Calu3 (cell line): ENCODE data around the gene THUMPD1. TPM values are rescaled to one million over a fixed set of nuclear protein-coding genes. Genes with fewer than 3 reads are reported as not detected.

ENCODE experiments used
- BruUV-seq: library from RNA; stranded (reverse); fragments of 400-500 nt; replicated peaks from 2 replicates; lab custom pipeline; 2021; lab: Mats Ljungman, UMichigan
- CTCF ChIA-PET: fragments of 300-600 bp; sonication (Branson Sonifier 250); formaldehyde crosslinking; loops from one replicate; lab custom pipeline; 2022; ENCODE audit warnings: antibody characterized with exemption; lab: Charles Lee
- DNase-seq: peaks from one replicate; pipeline ENCODE4 v3.0.0; 2022
- H3K27ac Mint-ChIP-seq: one replicate; pipeline ENCODE4 v1.8.0; 2022; ENCODE audit warnings: mixed read lengths; ENCODE audit not compliant: unreplicated experiment
- H3K27me3 Mint-ChIP-seq: one replicate; pipeline ENCODE4 v1.8.0; 2022; ENCODE audit warnings: mixed read lengths; ENCODE audit not compliant: unreplicated experiment
- H3K36me3 Mint-ChIP-seq: one replicate; pipeline ENCODE4 v1.8.0; 2022; ENCODE audit warnings: mild to moderate bottlenecking, moderate library complexity, mixed read lengths; ENCODE audit not compliant: insufficient read depth, unreplicated experiment
- H3K4me1 Mint-ChIP-seq: one replicate; pipeline ENCODE4 v1.8.0; 2022; ENCODE audit warnings: mild to moderate bottlenecking, low read depth, mixed read lengths; ENCODE audit not compliant: unreplicated experiment
- H3K4me3 Mint-ChIP-seq: one replicate; pipeline ENCODE4 v1.8.0; 2022; ENCODE audit warnings: mild to moderate bottlenecking, low read depth, moderate library complexity, mixed read lengths; ENCODE audit not compliant: unreplicated experiment
- H3K9me3 Mint-ChIP-seq: one replicate; pipeline ENCODE4 v1.8.0; 2022; ENCODE audit warnings: low read depth, mixed read lengths; ENCODE audit not compliant: unreplicated experiment
- intact Hi-C: fragments of 100-400 bp; cut with micrococcal nuclease; formaldehyde crosslinking; loops from one replicate; pipeline ENCODE4 v1.10.0; 2022; ENCODE audit not compliant: unreplicated experiment
- total RNA-seq: library from RNA; stranded (reverse); gene quantifications from 2 replicates; pipeline ENCODE4 v1.2.3, GENCODE V29; 2022
- TF ChIP-seq, protein P1 (sequence below): fragments of 200-600 bp; IDR thresholded peaks from one replicate; pipeline ENCODE4 v1.8.0; 2022; ENCODE audit warnings: antibody characterized with exemption; ENCODE audit not compliant: unreplicated experiment

The THUMPD1 gene
- total RNA-seq, 1 experiment from 2014 or later = 46.1 TPM

DNA sequence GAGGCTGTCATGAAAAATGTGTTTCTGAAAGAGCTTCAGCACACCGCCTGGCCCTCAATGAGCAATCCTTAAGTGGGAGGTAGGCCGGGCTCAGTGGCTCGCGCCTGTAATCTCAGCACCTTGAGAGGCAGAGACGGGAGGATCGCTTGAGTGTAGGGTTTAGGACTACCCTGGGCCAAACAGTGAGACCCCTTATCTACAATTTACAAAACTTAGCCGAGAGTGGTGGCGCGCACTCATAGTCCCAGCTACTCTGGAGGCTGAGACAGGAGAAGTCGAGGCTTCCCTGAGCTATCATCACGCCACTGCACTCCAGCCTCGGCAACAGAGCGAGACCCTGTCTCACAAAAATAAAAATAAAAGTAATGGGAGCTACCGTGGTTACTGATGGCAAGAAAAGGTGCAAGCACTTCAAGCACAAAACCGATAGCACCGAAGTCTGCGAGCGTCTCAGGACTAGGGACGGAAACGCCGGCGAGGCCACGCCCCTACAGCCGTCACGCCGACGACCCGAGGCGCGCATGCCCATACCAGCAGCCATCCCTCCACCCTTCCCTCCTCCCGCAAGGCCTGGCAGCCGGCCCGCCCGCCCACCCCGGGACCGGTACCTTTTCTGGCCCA, 607 bp downstream of the THUMPD1 start:
- H3K9me3 Mint-ChIP-seq = no peaks in the 10 kb centered on the region
- H3K36me3 Mint-ChIP-seq = peaks cover 47% of the 10 kb centered on the region
- H3K27me3 Mint-ChIP-seq = no peaks in the 10 kb centered on the region
- DNase-seq = peak; percentile 92
- H3K4me3 Mint-ChIP-seq = peak overlapping the region; percentile 81
- BruUV-seq = no TSS peak
- intact Hi-C loops = no loop called here
- H3K27ac Mint-ChIP-seq = peak overlapping the region; percentile 66
- H3K4me1 Mint-ChIP-seq = no peaks in the 10 kb centered on the region
- TF ChIP-seq, protein P1, sequence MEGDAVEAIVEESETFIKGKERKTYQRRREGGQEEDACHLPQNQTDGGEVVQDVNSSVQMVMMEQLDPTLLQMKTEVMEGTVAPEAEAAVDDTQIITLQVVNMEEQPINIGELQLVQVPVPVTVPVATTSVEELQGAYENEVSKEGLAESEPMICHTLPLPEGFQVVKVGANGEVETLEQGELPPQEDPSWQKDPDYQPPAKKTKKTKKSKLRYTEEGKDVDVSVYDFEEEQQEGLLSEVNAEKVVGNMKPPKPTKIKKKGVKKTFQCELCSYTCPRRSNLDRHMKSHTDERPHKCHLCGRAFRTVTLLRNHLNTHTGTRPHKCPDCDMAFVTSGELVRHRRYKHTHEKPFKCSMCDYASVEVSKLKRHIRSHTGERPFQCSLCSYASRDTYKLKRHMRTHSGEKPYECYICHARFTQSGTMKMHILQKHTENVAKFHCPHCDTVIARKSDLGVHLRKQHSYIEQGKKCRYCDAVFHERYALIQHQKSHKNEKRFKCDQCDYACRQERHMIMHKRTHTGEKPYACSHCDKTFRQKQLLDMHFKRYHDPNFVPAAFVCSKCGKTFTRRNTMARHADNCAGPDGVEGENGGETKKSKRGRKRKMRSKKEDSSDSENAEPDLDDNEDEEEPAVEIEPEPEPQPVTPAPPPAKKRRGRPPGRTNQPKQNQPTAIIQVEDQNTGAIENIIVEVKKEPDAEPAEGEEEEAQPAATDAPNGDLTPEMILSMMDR = no peak
- CTCF ChIA-PET = interaction anchor here (0.6 to 2.2 kb wide), 5 partner anchors 23 to 120 kb away, joined by 3 to 15 read pairs (median 3); partner anchors contain the start of gene ACSM3

DNA sequence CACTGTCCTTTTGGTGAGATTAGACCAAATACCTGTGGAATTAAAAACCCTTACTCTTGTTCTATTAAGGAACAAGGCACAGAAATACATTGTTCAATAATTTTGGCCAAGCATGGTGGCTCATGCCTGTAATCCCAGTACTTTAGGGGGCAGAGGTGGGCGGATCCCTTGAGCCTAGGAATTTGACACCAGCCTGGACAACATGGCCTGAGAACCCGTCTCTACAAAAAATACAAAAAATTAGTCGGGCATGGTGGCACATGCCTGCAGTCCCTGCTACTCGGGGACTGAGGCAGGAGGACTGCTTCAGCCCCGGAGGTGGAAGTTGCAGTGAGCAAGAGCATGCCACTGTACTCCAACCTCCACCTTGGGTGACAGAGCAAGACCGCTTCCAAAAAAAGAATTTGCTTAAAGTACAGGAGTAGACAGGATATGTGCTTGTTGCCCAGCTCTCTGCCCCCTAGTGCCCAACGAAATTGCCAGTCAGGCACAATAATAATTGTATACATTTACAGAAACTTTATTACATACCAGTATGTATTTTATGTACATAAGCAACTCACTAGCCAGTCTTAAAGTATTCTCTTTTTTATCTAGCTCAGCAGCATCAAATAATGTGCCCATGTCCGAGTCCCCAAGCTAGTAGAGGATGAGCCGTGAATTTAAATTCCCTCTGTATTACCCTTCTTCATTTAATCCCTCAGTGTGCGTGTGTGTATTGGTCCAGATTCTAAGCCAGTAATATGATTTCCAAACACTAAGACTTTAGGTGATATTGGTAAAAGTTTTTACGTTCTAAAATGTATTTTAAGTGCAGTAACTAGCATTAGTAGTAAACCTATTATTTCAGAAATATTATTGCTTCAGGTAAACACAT, 1.4 kb downstream of the THUMPD1 start:
- intact Hi-C loops = no loop called here
- BruUV-seq = TSS peak; percentile 40
- no peaks in the 10 kb centered on the region for H3K4me1 Mint-ChIP-seq
- H3K27me3 Mint-ChIP-seq = no peaks in the 10 kb centered on the region
- peak overlapping the region; percentile 81 for H3K4me3 Mint-ChIP-seq
- DNase-seq = peak; percentile 43
- TF ChIP-seq, protein P1 = peak; percentile 67
- H3K36me3 Mint-ChIP-seq = peaks cover 53% of the 10 kb centered on the region
- CTCF ChIA-PET = interaction anchor here (0.6 to 2.2 kb wide), 5 partner anchors 24 to 66 kb away, joined by 3 to 15 read pairs (median 3); partner anchors contain the start of genes ACSM3, ERI2 and REXO5
- no peaks in the 10 kb centered on the region for H3K9me3 Mint-ChIP-seq
- peak overlapping the region; percentile 66 for H3K27ac Mint-ChIP-seq

DNA sequence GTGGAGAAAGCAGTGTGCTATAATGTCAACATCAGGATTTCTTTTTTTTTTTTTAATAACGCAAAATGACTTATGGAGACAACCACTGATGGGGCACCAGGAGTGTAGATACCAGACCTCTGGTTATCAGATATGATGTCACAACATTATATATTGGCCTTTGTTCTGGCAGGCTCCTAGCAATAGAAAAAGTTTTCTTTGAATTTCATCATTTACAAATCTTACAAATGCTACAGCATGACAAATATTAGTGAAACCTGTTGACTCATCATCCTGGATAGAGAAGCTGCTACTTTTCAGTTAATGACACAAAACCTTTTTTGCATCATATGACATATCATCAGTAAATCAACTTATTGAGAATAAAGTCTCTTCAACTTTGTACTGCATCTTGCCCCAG, 6.1 kb downstream of the THUMPD1 start:
- TF ChIP-seq, protein P1 = no peak
- Mint-ChIP-seq H3K9me3 (no peaks in the 10 kb centered on the region), H3K27me3 (no peaks in the 10 kb centered on the region), H3K36me3 (peaks cover 37% of the 10 kb centered on the region), H3K4me1 (no peaks in the 10 kb centered on the region), H3K4me3 (no peak overlapping the region), H3K27ac (no peak overlapping the region)
- no TSS peak for BruUV-seq
- DNase-seq = no peak
- intact Hi-C loops = no loop called here
- CTCF ChIA-PET = interaction anchor here (0.6 kb wide), 1 partner anchor 367 kb away, joined by 3 read pairs; no protein-coding TSS in a partner anchor

DNA sequence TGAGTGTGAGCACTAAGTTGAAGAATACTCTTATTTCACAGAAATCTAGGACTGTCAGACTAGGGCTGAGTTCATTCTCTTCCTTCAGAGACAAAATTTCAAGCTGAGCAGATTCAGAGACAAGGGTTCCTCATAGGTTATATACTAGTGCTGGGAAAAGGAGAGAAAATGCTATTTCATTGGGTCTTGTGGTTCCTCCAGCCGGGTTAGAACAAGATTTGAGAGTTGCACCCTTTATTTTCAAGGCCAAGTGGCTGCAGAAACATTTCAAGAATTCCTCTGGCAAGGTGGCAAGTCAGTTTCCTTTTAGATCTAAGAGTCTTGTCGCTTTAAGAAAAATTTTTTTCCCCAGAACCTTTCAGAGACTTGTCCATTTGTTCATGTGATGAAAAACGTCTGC, 6.8 kb downstream of the THUMPD1 start:
- no peak for DNase-seq
- no TSS peak for BruUV-seq
- TF ChIP-seq, protein P1 = no peak
- Mint-ChIP-seq H3K9me3 (no peaks in the 10 kb centered on the region), H3K27me3 (no peaks in the 10 kb centered on the region), H3K4me1 (no peaks in the 10 kb centered on the region), H3K36me3 (peaks cover 32% of the 10 kb centered on the region), H3K4me3 (no peak overlapping the region), H3K27ac (no peak overlapping the region)
- intact Hi-C loops = no loop called here
- CTCF ChIA-PET = no interaction called here
